GM12878 (cell line): Measurements from ENCODE around the gene PTBP3.

Source experiments
- GABPA ChIP-seq: IDR thresholded peaks from 2 replicates; pipeline ENCODE4 v1.6.1; 2014; ENCODE audit warnings: antibody characterized with exemption, low read depth, mild to moderate bottlenecking, inconsistent platforms
- TF ChIP-seq, protein P1 (sequence below), 3 experiments: IDR thresholded peaks in 2 of 3; conservative IDR thresholded peaks in 1 of 3; 2 replicates each; pipeline ENCODE4 v1.5.1; 2011; ENCODE audit warnings: low read depth in 3 of 3, low read length in 3 of 3, mild to moderate bottlenecking in 3 of 3, control low read depth in 2 of 3, moderate library complexity in 2 of 3, inconsistent platforms in 1 of 3, mixed read lengths in 1 of 3; ENCODE audit not compliant: control insufficient read depth in 2 of 3, insufficient read depth in 1 of 3; ENCODE audit errors: extremely low read depth in 1 of 3

GRCh38 chr9:112360047-112360804 is 26.8 kb upstream of the PTBP3 start:
- TF ChIP-seq, protein P1, sequence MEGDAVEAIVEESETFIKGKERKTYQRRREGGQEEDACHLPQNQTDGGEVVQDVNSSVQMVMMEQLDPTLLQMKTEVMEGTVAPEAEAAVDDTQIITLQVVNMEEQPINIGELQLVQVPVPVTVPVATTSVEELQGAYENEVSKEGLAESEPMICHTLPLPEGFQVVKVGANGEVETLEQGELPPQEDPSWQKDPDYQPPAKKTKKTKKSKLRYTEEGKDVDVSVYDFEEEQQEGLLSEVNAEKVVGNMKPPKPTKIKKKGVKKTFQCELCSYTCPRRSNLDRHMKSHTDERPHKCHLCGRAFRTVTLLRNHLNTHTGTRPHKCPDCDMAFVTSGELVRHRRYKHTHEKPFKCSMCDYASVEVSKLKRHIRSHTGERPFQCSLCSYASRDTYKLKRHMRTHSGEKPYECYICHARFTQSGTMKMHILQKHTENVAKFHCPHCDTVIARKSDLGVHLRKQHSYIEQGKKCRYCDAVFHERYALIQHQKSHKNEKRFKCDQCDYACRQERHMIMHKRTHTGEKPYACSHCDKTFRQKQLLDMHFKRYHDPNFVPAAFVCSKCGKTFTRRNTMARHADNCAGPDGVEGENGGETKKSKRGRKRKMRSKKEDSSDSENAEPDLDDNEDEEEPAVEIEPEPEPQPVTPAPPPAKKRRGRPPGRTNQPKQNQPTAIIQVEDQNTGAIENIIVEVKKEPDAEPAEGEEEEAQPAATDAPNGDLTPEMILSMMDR (IDR thresholded peaks at IDR 0.05 in 2 of 3, conservative IDR thresholded peaks at IDR 0.05 in 1 of 3; ENCODE audit: control insufficient read depth in 2 of 3, extremely low read depth in 1 of 3, insufficient read depth in 1 of 3, low read depth in 3 of 3, low read length in 3 of 3): no peak
- no peak for TF ChIP-seq GABPA
